NCI-H2196 treated with DMSO at 0.1 percent for 48 hours (cell line): Measurements from ENCODE around the gene INHBA.

Source experiments
- DNase-seq: peaks from one replicate; lab custom pipeline; 2025; ENCODE audit not compliant: unreplicated experiment; lab: John Stamatoyannopoulos, UW

The INHBA gene

GRCh38 chr7:41689815-41690214, 13.1 kb downstream of the INHBA start:
- no peak for DNase-seq

GRCh38 chr7:41688906-41689305, 14.0 kb downstream of the INHBA start:
- DNase-seq, result no peak

GRCh38 chr7:41688012-41688625, 14.8 kb downstream of the INHBA start:
- no peak for DNase-seq

GRCh38 chr7:41685684-41686083, 17.2 kb downstream of the INHBA start:
- DNase-seq, result no peak

GRCh38 chr7:41682422-41682821, 20.5 kb downstream of the INHBA start:
- no peak for DNase-seq

GRCh38 chr7:41679566-41679965, 23.3 kb downstream of the INHBA start:
- no peak for DNase-seq

- no peak for DNase-seq
Observed at GRCh38 chr7:41674505-41675023, 28.3 kb downstream of the INHBA start.

- no peak for DNase-seq
Observed at GRCh38 chr7:41661596-41661995, 41.3 kb downstream of the INHBA start.

GRCh38 chr7:41659539-41659938, 43.4 kb downstream of the INHBA start:
- no peak for DNase-seq

- DNase-seq, result no peak
Observed at GRCh38 chr7:41656366-41656765, 46.5 kb downstream of the INHBA start.

GRCh38 chr7:41655426-41655825, 47.5 kb downstream of the INHBA start:
- no peak for DNase-seq

- DNase-seq, result no peak
Observed at GRCh38 chr7:41652267-41652666, 50.6 kb downstream of the INHBA start.

GRCh38 chr7:41648501-41648900, 54.4 kb downstream of the INHBA start:
- DNase-seq, result no peak

- no peak for DNase-seq
Observed at GRCh38 chr7:41643616-41644015, 59.3 kb downstream of the INHBA start.

- no peak for DNase-seq
Observed at GRCh38 chr7:41641665-41642014, 61.2 kb downstream of the INHBA start.

- DNase-seq, result no peak
Observed at GRCh38 chr7:41641011-41641664, 61.8 kb downstream of the INHBA start.

GRCh38 chr7:41640487-41640886, 62.4 kb downstream of the INHBA start:
- no peak for DNase-seq

GRCh38 chr7:41637049-41637448, 65.8 kb downstream of the INHBA start:
- DNase-seq, result no peak
